ENCODE results near the gene ZNF205. TPM values are rescaled to one million over a fixed set of nuclear protein-coding genes. Genes with fewer than 3 reads are reported as not detected.

Gene ZNF205
- 3.2 and 4.8 TPM in 2 replicates for total RNA-seq (2013; cell fraction: nucleolus; rRNA removed)
- total RNA-seq (2014; rRNA removed) (0.71 and 0.90 TPM in 2 replicates), total RNA-seq (2014; rRNA removed; fragmentation: Illumina TruSeq; extraction: Trizol) (0.32 and 0.63 TPM in 2 replicates), total RNA-seq (2021) (1.2 and 1.5 TPM in 2 replicates), polyA plus RNA-seq (2011; rRNA removed) (0.29 and 0.67 TPM in 2 replicates), polyA plus RNA-seq (2014; fragmentation: Illumina TruSeq; extraction: Trizol) (0.26 TPM in 1 of 2 replicates, not detected in the other), polyA plus RNA-seq (2014; fragmentation: Nextera tagmentation; extraction: Ambion mirVana) (not detected), polyA plus RNA-seq (2014; rRNA removed) (0.95 and 1.00 TPM in 2 replicates), polyA plus RNA-seq (2016; fragmentation: Nextera tagmentation; extraction: Ambion mirVana) (1 to 10 TPM in 1 of 2 experiments, under 1 TPM in 1; 0.58 to 1.1 TPM), polyA minus RNA-seq (2011; rRNA and poly(A)+ RNA removed) (0.51 and 1.5 TPM in 2 replicates), Bru-seq, nascent RNA (percentile 43 among the genes with signal in this experiment), BruChase-seq, experiment 1, labeled RNA remaining after a 6-hour chase (percentile 47 among the genes with signal in this experiment), BruChase-seq, experiment 2, labeled RNA remaining after a 2-hour chase (percentile 42 among the genes with signal in this experiment)
- 0.38 TPM for polyA plus RNA-seq (2011; ENCODE audit: low read depth)
- polyA plus RNA-seq (2011; cell fraction: cytosol; rRNA removed), result 1.1 and 1.9 TPM in 2 replicates
- 2.0 and 2.8 TPM in 2 replicates for polyA plus RNA-seq (2011; cell fraction: nucleus; rRNA removed)
- polyA plus RNA-seq (2012), result 1.8 TPM in 2 replicates
- 0.53 and 1.0 TPM in 2 replicates for polyA minus RNA-seq (2011; cell fraction: cytosol; rRNA and poly(A)+ RNA removed)
- 0.57 and 0.73 TPM in 2 replicates for polyA minus RNA-seq (2011; cell fraction: nucleus; rRNA and poly(A)+ RNA removed)
- long read RNA-seq, experiment 1, partial matches to known transcripts, result 0 of 2 reads
- long read RNA-seq, experiment 1, other reads (novel, unspliced or antisense), result 1 of 2 reads
- long read RNA-seq, experiment 2, result 0 reads

GRCh38 chr16:3112058-3112880, at the start of gene ZNF205:
TSS of gene ZNF205 (plus strand) at chr16:3112586. CDS start at chr16:3113431, 845 bp downstream.
- H2AFZ ChIP-seq (ENCODE audit: control insufficient read depth, low read depth, low read length), result peak within 1 kb of the TSS; percentile 42
- SMC1A ChIA-PET (ENCODE audit: uncharacterized antibody, unreplicated experiment), result interaction anchor here (0.7 to 1.8 kb wide), 6 partner anchors 10 to 47 kb away, joined by 3 to 7 read pairs (median 4); partner anchors contain the start of gene IL32
- FAIRE-seq (no peak), DNase-seq (ENCODE audit: low read depth, low spot score) (no peak), ATAC-seq (peak; percentile 44)
- CTCF ChIA-PET, result interaction anchor here (0.7 to 3.0 kb wide), 7 partner anchors 9 to 37 kb away, joined by 3 to 34 read pairs (median 4); partner anchors contain the start of gene ZNF213
- in situ Hi-C loops (cut with MboI), result no loop called here
- peak within 1 kb of the TSS; percentile 38 for H3K9ac ChIP-seq (ENCODE audit: control insufficient read depth, insufficient read depth, low read length)
- no peaks in the 10 kb centered on the region for H3K36me3 ChIP-seq (ENCODE audit: control insufficient read depth in 2 of 2, insufficient read depth in 2 of 2, low read length in 1 of 2)
- no peaks in the 10 kb centered on the region; the same call in 1 of the 2 replicates for H3K4me1 ChIP-seq (ENCODE audit: control insufficient read depth, insufficient read depth, low read length)
- POLR2A ChIA-PET, result interaction anchor here (0.9 to 1.4 kb wide), 2 partner anchors 9 to 16 kb away, joined by 3 to 5 read pairs; no protein-coding TSS in a partner anchor
- no peak within 1 kb of the TSS; the same call in 1 of the 2 replicates for H3K27ac ChIP-seq (ENCODE audit: control insufficient read depth, insufficient read depth)
- no peaks in the 10 kb centered on the region for H3K79me2 ChIP-seq (ENCODE audit: control insufficient read depth, insufficient read depth, low read length)
- no TSS peak for BruUV-seq (replicated peaks)
- no peaks in the 10 kb centered on the region for H4K20me1 ChIP-seq (ENCODE audit: control insufficient read depth, insufficient read depth)
- 34% methylated on average over 21 of the region's 23 CpGs for WGBS (ENCODE audit: insufficient coverage, insufficient replicate concordance, low lambda C conversion rate, missing lambda C conversion rate)
- peak within 1 kb of the TSS; percentile 50 for H3K4me2 ChIP-seq (ENCODE audit: control insufficient read depth, insufficient read depth)
- no peaks in the 10 kb centered on the region; a peak in 1 of 4 replicates for H3K27me3 ChIP-seq (replicated peaks in 1 of 2; ENCODE audit: control insufficient read depth in 2 of 2, insufficient read depth in 2 of 2, low read length in 1 of 2)
- no peaks in the 10 kb centered on the region for H3K9me3 ChIP-seq (replicated peaks; ENCODE audit: control insufficient read depth, insufficient read depth, low read length)
- RAD21 ChIA-PET (ENCODE audit: unreplicated experiment), result interaction anchor here (1.5 kb wide), 1 partner anchor 17 kb away, joined by 7 read pairs; no protein-coding TSS in a partner anchor
- intact Hi-C loops (cut with micrococcal nuclease; ENCODE audit: unreplicated experiment), result no loop called here
- H3K4me3 ChIP-seq, result peak within 1 kb of the TSS; percentile 55
- TF ChIP-seq NR2F1 (conservative IDR thresholded peaks at IDR 0.05), result peak; percentile 56
- TF ChIP-seq SRF (IDR thresholded peaks at IDR 0.05; ENCODE audit: low read depth in 2 of 2, low read length in 2 of 2), result 0 out of 4 replicates have a peak, but pooled peaks of 1 of the 2 experiments have one; percentile 45
- TF ChIP-seq PKNOX1 (IDR thresholded peaks at IDR 0.05), result no peak
- no peak for TF ChIP-seq RBBP5 (conservative IDR thresholded peaks at IDR 0.05)
- no peak for TF ChIP-seq TBL1XR1 (IDR thresholded peaks at IDR 0.05; ENCODE audit: low read depth, low read length)
- TF ChIP-seq ZBED1 (IDR thresholded peaks at IDR 0.05; ENCODE audit: borderline replicate concordance), result no peak
- no peak for TF ChIP-seq FOS (IDR thresholded peaks at IDR 0.05; ENCODE audit: borderline replicate concordance, extremely low read depth, insufficient read length)
- TF ChIP-seq RB1 (IDR thresholded peaks at IDR 0.05; ENCODE audit: borderline replicate concordance), result no peak
- no peak for TF ChIP-seq ZNF622 (IDR thresholded peaks at IDR 0.05)
- peak; percentile 17 for TF ChIP-seq SIX5 (IDR thresholded peaks at IDR 0.05; ENCODE audit: low read depth, low read length, severe bottlenecking)
- no peak for TF ChIP-seq PAX8 (IDR thresholded peaks at IDR 0.05)
- no peak for TF ChIP-seq E2F8 (IDR thresholded peaks at IDR 0.05; ENCODE audit: low read depth, partially characterized antibody)

Data from GM12878 (cell line).